Calu3 (cell line): Measurements from ENCODE around the gene TUBA4A. TPM values are rescaled to one million over a fixed set of nuclear protein-coding genes. Genes with fewer than 3 reads are reported as not detected.
"Not testable (repeated sequence)": the region's sequence is repeated elsewhere in the genome, so short reads cannot be mapped to it uniquely, and the experiment has no call there.

Experiments
- BruUV-seq: library from RNA; stranded (reverse); fragments of 400-500 nt; replicated peaks from 2 replicates; lab custom pipeline; 2021; lab: Mats Ljungman, UMichigan
- CTCF ChIA-PET: fragments of 300-600 bp; sonication (Branson Sonifier 250); formaldehyde crosslinking; loops from one replicate; lab custom pipeline; 2022; ENCODE audit warnings: antibody characterized with exemption; lab: Charles Lee
- DNase-seq: peaks from one replicate; pipeline ENCODE4 v3.0.0; 2022
- H3K27ac Mint-ChIP-seq: one replicate; pipeline ENCODE4 v1.8.0; 2022; ENCODE audit warnings: mixed read lengths; ENCODE audit not compliant: unreplicated experiment
- H3K27me3 Mint-ChIP-seq: one replicate; pipeline ENCODE4 v1.8.0; 2022; ENCODE audit warnings: mixed read lengths; ENCODE audit not compliant: unreplicated experiment
- H3K36me3 Mint-ChIP-seq: one replicate; pipeline ENCODE4 v1.8.0; 2022; ENCODE audit warnings: mild to moderate bottlenecking, moderate library complexity, mixed read lengths; ENCODE audit not compliant: insufficient read depth, unreplicated experiment
- H3K4me1 Mint-ChIP-seq: one replicate; pipeline ENCODE4 v1.8.0; 2022; ENCODE audit warnings: mild to moderate bottlenecking, low read depth, mixed read lengths; ENCODE audit not compliant: unreplicated experiment
- H3K4me3 Mint-ChIP-seq: one replicate; pipeline ENCODE4 v1.8.0; 2022; ENCODE audit warnings: mild to moderate bottlenecking, low read depth, moderate library complexity, mixed read lengths; ENCODE audit not compliant: unreplicated experiment
- H3K9me3 Mint-ChIP-seq: one replicate; pipeline ENCODE4 v1.8.0; 2022; ENCODE audit warnings: low read depth, mixed read lengths; ENCODE audit not compliant: unreplicated experiment
- CTCF ChIP-seq: fragments of 200-600 bp; IDR thresholded peaks from one replicate; pipeline ENCODE4 v1.8.0; 2022; ENCODE audit warnings: antibody characterized with exemption; ENCODE audit not compliant: unreplicated experiment
- intact Hi-C: fragments of 100-400 bp; cut with micrococcal nuclease; formaldehyde crosslinking; loops from one replicate; pipeline ENCODE4 v1.10.0; 2022; ENCODE audit not compliant: unreplicated experiment
- microRNA-seq: library from miRNA; unstranded; fragments of <30 nt; microRNA quantifications from one replicate; pipeline ENCODE4 v1.2.0, GENCODE V29; 2022
- total RNA-seq: library from RNA; stranded (reverse); gene quantifications from 2 replicates; pipeline ENCODE4 v1.2.3, GENCODE V29; 2022

Gene TUBA4A
- total RNA-seq, 1 experiment from 2014 or later: 97.9 TPM

DNA sequence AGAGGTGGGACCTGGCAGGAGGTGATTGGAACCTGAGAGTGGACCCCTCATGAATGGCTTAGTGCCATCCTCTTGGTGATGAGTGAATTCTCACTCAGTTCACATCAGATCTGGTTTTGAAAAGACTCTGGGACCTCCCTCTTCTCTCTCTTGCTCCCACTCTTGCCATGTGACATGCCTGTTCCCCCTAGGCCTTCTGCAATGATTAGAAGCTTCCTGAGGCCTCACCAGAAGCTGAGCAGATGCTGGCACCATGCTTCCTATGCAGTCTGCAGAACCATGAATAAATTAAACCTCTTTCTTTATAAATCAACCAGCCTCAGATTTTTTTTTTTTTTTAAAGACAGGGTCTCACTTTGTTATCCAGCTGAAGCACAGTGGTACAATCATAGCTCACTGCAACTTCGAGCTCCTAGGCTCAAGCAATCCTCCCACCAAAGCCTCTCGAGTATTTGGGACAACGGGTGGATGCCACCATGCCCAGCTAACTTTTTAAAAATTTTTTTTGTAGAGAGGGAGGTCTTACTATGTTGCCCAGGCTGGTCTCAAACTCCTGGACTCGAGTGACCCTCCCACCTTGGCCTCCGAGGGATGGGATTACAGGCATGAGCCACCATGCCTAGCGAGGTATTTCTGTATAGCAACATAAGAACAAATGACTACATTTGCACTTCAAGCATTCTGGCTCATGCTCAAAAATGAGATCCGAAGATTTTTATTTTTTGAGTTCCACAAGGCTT is 49.1 kb downstream of the TUBA4A start:
- Mint-ChIP-seq H3K4me3 (no peak overlapping the region), H3K27ac (no peak overlapping the region), H3K27me3 (peaks cover 5% of the 10 kb centered on the region), H3K36me3 (peaks cover 24% of the 10 kb centered on the region), H3K9me3 (no peaks in the 10 kb centered on the region), H3K4me1 (peaks cover 8% of the 10 kb centered on the region)
- CTCF ChIA-PET: no interaction called here
- BruUV-seq: no TSS peak
- no peak for DNase-seq
- TF ChIP-seq CTCF: no peak
- intact Hi-C loops: no loop called here

DNA sequence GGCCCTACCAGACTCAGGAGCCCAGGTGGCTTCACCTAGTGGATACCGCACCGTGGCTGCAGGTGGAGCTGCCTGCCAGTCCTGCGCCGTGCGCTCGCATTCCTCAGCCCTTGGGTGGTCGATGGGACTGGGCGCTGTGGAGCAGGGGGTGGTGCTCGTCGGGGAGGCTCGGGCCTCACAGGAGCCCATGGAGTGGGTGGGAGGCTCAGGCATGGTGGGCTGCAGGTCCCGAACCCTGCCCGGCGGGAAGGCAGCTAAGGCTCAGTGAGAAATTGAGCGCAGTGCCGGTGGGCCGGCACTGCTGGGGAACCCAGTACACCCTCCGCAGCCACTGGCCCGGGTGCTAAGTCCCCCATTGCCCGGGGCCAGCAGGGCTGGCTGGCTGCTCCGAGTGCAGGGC is 52.4 kb downstream of the TUBA4A start:
- H3K4me3 Mint-ChIP-seq, H3K36me3 Mint-ChIP-seq, H3K4me1 Mint-ChIP-seq, H3K27ac Mint-ChIP-seq, DNase-seq, H3K9me3 Mint-ChIP-seq, BruUV-seq, CTCF ChIA-PET, intact Hi-C loops: not testable (repeated sequence)
- H3K27me3 Mint-ChIP-seq: peaks cover 16% of the 10 kb centered on the region

DNA sequence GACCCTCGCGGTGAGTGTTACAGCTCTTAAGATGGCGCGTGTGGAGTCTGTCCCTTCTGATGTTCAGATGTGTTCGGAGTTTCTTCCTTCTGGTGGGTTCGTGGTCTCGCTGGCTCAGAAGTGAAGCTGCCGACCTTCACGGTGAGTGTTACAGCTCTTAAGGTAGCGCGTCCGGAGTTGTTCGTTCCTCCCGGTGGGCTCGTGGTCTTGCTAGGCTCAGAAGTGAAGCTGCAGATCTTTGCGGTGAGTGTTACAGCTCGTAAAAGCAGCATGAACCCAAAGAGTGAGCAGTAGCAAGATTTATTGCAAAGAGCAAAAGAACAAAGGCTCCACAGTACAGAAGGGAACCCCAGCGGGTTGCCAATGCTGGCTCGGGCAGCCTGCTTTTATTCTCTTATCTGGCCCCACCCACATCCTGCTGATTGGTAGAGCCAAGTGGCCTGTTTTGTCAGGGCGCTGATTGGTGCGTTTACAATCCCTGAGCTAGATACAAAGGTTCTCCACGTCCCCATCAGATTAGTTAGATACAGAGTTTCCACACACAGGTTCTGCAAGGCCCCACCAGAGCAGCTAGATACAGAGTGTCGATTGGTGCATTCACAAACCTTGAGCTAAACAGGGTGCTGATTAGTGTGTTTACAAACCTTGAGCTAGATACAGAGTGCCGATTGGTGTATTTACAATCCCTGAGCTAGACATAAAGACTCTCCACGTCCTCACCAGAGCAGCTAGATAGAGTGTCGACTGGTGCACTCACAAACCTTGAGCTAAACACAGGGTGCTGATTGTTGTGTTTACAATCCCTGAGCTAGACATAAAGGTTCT is 53.0 kb downstream of the TUBA4A start:
- DNase-seq, H3K9me3 Mint-ChIP-seq, H3K36me3 Mint-ChIP-seq, CTCF ChIA-PET, H3K4me3 Mint-ChIP-seq, H3K27ac Mint-ChIP-seq, H3K4me1 Mint-ChIP-seq, intact Hi-C loops, BruUV-seq: not testable (repeated sequence)
- H3K27me3 Mint-ChIP-seq: peaks cover 20% of the 10 kb centered on the region

Small RNA genes within 50 kb of the gene (microRNA-seq; reads per million reads assigned to microRNA genes)
- not detected for gene MIR153-1

Other genes with a start within 250 kb of the TUBA4A start
- gene CFAP65, start 212.4 kb downstream of the TUBA4A start, total RNA-seq: 0.68 and 1.3 TPM in 2 replicates
- 9.0 and 15.8 TPM in 2 replicates for gene IHH, start 193.0 kb downstream of the TUBA4A start, total RNA-seq
- gene NHEJ1, start 93.1 kb downstream of the TUBA4A start, total RNA-seq: 12.1 and 12.4 TPM in 2 replicates
- gene SLC23A3, start 83.9 kb downstream of the TUBA4A start, total RNA-seq: 4.4 and 6.0 TPM in 2 replicates
- 40.6 and 42.9 TPM in 2 replicates for gene CNPPD1, start 77.0 kb downstream of the TUBA4A start, total RNA-seq
- 67.9 and 69.7 TPM in 2 replicates for gene RETREG2, start 75.6 kb downstream of the TUBA4A start, total RNA-seq
- gene ZFAND2B, start 47.1 kb downstream of the TUBA4A start, total RNA-seq: 25.7 and 30.0 TPM in 2 replicates
- gene ABCB6, start 35.0 kb downstream of the TUBA4A start, total RNA-seq: 11.7 and 12.1 TPM in 2 replicates
- 36.6 and 42.4 TPM in 2 replicates for gene ATG9A, start 24.3 kb downstream of the TUBA4A start, total RNA-seq
- 44.1 and 56.6 TPM in 2 replicates for gene ANKZF1, start 24.1 kb downstream of the TUBA4A start, total RNA-seq
- 7.6 and 12.1 TPM in 2 replicates for gene GLB1L, start 8.5 kb downstream of the TUBA4A start, total RNA-seq
- gene STK16, start 8.4 kb downstream of the TUBA4A start, total RNA-seq: 26.7 and 27.0 TPM in 2 replicates
- not detected in 2 replicates for gene TUBA4B, start 675 bp downstream of the TUBA4A start, total RNA-seq
- gene DNAJB2, start 25.4 kb upstream of the TUBA4A start, total RNA-seq: 55.1 and 68.2 TPM in 2 replicates
- gene PTPRN, start 55.5 kb upstream of the TUBA4A start, total RNA-seq: not detected in 2 replicates
- gene RESP18, start 78.8 kb upstream of the TUBA4A start, total RNA-seq: not detected in 2 replicates
- gene DNPEP, start 134.0 kb upstream of the TUBA4A start, total RNA-seq: 70.3 and 75.1 TPM in 2 replicates
- not detected in 2 replicates for gene DES, start 164.5 kb upstream of the TUBA4A start, total RNA-seq
- 13.4 and 16.7 TPM in 2 replicates for gene SPEG, start 180.9 kb upstream of the TUBA4A start, total RNA-seq
- gene GMPPA, start 245.0 kb upstream of the TUBA4A start, total RNA-seq: 53.0 and 59.4 TPM in 2 replicates